GM19372 (cell line): Measurements from ENCODE around the gene IP6K3.

Experiments used
- ATAC-seq: cut with Tn5 transposase; IDR thresholded peaks from one replicate; pipeline ENCODE4 v1.9.1; 2021; ENCODE audit warnings: mild to moderate bottlenecking, low read depth, moderate library complexity; ENCODE audit not compliant: unreplicated experiment

Gene IP6K3

DNA sequence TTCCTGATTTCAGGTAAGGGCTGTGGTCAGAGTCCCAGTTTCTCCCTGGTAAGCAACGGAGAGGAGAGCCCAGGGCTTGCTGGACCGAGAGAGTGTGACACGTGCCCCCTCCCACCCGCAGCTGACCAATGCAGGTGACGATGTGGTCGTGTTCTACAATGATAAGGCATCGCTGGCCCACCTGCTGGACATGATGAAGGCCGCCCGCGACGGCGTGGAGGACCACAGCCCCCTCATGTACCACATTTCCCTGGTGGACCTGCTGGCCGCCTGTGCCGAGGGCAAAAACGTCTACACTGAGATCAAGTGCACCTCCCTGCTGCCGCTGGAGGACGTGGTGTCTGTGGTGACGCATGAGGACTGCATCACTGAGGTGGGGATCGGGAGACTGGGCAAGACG is 66.9 kb downstream of the IP6K3 start:
- no peak for ATAC-seq

DNA sequence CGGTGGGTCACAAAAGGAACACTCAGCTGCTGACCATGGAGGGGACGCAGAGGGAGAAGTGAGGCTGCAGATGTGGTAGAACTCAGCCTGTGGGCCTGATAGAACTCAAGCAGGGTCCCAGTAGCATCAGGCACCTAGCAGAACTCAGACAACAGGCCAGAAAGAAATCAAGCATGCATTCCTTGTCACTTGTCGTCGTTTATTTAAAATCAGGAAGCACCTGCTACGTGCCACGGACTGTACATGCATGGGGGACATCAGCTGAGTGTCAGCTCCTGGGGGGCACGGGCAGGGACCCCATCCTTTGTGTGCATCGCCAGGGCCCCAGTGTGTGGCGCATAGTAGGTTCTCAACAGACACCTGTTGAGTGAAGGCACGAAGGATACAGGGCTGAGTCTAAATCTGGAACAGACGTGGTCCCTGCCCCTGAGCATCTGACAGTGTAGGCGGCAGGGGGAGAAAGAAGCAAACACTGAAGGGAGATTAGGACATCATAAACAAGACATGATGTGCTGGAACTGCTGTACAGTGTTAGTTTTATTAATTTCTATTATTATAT is 67.7 kb downstream of the IP6K3 start:
- no peak for ATAC-seq

DNA sequence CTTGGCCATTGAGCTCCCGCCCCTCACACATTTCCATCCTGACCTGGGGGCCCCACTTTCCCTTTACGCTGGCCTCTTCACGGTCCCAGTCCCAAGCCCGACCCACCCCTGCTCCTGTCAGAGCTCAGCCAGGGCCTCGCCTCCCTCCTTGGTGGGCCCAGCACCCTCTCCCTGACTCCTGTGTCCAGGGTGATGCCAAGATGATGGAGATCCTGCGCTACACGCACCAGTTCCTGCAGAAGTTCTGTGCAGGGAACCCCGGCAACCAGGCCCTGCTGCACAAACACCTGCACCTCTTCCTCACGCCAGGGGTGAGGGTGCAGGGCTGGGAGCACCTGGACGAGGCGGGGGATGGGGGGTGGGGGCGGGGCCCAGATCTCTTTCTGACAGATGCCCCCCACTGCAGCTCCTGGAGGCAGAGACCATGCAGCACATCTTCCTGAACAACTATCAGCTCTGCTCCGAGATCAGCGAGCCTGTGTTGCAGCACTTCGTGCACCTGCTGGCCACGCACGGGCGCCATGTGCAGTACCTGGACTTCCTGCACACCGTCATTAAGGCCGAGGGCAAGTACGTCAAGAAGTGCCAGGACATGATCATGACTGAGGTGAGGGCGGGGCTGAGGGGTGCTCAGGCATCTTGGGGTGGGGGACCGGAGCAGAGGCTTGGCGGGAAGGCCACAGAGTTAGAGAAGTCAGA is 68.3 kb downstream of the IP6K3 start:
- ATAC-seq, result no peak

DNA sequence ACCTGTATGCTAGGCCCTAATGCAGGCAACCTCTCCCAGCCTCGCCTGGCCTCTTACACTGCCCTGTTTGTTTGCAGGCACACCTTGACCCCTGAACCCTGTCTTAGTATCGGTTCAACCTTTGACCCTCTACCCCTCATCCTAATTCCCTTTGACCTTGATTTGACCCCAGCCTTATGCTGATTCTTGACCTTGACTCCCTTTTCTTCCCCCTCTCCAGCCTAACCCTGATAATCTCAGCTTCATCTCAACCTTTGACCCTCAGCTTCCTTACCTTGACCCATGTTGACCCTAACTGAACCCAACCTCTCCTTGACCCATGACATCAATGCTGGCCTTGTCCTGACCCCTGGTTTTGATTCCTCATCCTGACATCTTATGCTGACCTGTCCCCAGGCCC is 69.0 kb downstream of the IP6K3 start:
- no peak for ATAC-seq

DNA sequence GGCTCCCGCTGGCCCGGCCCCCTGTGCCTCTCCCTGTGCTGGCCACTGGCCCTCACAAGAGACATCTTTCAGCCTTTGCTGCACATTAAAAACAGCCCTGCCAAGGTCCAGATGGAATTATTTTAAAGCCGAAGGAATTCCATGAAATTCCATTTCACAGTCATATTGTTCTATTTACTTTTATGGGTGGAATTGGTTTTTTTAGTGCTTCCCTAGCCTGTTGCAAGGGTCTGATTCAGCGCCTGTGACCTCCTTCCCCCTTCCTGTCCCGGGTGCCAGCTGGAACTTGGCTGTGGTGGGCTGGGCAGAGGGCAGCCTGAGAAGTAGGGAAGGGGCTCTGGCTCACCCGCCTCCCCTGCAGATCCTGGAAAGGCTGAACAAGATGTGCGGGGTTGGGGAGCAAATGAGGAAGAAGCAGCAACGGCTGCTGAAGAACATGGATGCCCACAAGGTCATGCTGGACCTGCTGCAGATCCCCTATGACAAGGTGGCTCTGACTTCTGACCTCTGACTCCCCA is 69.5 kb downstream of the IP6K3 start:
- no peak for ATAC-seq

DNA sequence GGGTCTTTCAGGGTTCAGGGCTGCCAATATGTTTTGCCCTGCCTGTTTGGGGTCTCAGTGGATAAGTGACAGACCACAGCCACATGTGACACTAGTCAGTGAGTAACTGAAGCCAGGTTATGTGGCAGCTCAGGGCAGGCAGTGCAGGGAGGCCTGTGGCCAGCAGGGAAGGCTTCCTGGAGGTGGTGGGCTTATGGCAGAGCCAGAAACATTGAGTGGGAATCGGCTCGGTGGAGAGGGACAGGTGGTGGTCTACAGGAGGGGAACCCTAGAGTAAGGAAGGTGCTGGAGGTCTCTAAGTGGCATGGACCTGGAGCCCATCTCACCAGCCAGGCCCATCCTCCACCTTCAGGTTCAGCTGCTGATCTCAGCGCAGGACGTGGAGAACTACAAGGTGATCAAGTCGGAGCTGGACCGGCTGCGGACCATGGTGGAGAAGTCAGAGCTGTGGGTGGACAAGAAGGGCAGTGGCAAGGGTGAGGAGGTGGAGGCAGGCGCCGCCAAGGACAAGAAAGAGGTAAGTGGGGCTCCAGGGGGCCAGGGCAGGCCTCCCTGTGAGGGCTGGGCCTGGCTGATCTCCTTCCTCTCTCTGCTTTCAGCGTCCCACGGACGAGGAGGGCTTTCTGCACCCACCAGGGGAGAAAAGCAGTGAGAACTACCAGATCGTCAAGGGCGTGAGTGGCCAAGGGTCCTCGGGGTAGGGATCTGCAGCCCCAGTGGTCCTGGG is 70.1 kb downstream of the IP6K3 start:
- ATAC-seq, result no peak

DNA sequence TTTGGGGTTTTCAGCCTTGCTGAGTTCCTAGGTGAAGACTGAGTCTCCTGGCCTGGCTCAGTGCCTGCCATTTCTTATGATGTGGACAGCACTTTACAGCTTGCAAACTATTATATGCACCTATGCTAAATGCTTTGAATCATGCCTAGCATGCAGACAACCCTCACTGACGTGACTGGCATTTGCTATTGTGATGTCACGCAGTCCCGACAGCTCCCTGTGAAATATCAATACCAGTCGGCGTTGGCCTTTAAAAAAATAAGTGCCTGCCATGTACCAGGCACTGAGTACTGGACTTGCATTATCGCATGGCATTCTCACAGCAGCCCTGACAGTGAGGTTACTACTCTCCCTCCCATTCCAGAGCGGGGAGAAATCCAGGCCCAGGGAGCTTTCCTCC is 70.7 kb downstream of the IP6K3 start:
- ATAC-seq, result no peak

DNA sequence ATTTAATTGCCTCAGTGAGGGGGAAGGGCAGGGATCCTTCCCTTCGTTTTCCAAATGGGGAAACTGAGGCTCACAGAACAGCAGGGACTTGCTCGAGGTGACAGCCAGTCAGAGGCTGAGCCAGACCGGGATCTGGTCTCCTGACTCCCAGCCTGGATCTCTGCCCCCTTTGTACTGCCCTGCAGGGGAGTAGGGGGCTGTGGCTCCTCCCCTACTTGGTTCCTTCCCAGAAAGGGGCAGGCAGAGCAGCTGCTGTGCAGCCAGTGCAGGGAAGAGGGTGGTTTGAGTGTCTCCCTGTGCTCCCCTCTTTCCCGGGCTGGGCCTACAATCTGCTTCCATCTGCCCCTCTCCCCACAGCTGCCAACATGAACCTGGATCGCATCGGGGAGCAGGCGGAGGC is 72.9 kb downstream of the IP6K3 start:
- ATAC-seq, result no peak

DNA sequence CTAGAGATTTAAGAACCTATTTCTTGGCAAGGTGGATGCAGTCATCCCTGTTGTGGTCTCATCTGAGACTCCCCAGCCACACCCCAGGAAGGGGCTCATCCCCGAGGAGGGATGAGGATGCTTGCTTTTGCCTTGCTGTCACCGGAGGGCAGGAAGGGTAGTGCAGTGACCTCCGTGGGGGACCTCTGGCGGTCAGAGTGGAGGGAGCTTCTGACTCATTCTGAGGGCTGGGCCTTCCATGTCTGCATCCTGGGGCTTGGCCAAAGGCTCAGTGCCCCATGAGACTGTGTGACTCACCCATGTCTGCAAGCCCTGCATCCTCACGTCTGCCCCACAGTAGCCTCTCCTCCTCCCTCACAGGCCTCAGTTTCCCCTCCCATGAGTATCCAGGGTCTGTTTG is 73.9 kb downstream of the IP6K3 start:
- no peak for ATAC-seq

DNA sequence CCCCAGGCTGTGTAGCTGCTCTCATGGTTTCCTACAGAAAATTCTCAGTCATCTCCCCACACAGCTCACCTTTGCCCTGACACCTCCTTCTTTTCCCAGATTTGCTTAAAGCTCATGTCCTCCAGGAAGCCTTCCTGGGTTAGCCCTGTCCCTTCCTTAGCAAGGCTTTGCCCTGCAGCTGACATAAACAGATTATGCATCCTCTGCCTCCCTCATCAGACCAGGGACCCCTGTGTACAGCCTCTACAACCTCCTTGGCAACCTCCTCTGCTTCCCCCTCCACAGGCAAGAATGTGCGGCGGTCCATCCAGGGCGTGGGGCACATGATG is 75.0 kb downstream of the IP6K3 start:
- ATAC-seq, result no peak
